ENCODE data around the gene FAR2. TPM values are rescaled to one million over a fixed set of nuclear protein-coding genes. Genes with fewer than 3 reads are reported as not detected.
"Not testable (repeated sequence)": the region's sequence is repeated elsewhere in the genome, so short reads cannot be mapped to it uniquely, and the experiment has no call there.

FAR2 gene
- total RNA-seq, 3 donors from 2014 or later, result 39.7 to 93.0 (median 72.2) TPM

- no peaks in the 10 kb centered on the region for H3K9me3 ChIP-seq
- intact Hi-C loops (cut with DNase I, micrococcal nuclease), result no loop called here
- DNase-seq (no peak), ATAC-seq (no peak)
- no peak overlapping the region for H3K4me3 ChIP-seq
- no peak for TF ChIP-seq CTCF (IDR thresholded peaks at IDR 0.05)
- H3K4me1 ChIP-seq (ENCODE audit: low read depth), result no peaks in the 10 kb centered on the region
- no peaks in the 10 kb centered on the region for H3K36me3 ChIP-seq (ENCODE audit: low read depth)
These were observed 139.0 kb downstream of the FAR2 start for GRCh38 chr12:29288031-29288430.

DNA sequence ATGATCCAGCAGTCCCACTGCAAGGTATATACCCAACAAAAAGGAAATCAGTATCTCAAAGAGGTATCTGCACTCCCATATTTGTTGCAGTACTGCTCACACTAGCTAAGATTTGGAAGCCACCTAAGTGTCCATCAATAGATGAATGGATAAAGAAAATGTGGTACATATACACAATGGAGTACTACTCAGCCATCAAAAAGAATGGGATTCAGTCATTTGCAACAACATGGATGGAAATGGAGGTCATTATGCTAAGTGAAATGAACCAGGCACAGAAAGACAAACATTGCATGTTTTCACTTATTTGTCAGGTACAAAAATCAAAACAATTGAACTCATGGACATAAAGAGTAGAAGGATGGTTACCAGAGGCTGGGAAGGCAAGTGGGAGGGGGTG is 141.4 kb downstream of the FAR2 start:
- H3K4me1 ChIP-seq (ENCODE audit: low read depth); H3K4me3 ChIP-seq; H3K36me3 ChIP-seq (ENCODE audit: low read depth); ATAC-seq; H3K9me3 ChIP-seq; intact Hi-C loops (cut with DNase I, micrococcal nuclease); DNase-seq: not testable (repeated sequence)

GRCh38 chr12:29291226-29291625 is 142.1 kb downstream of the FAR2 start:
- H3K4me1 ChIP-seq (ENCODE audit: low read depth), result no peaks in the 10 kb centered on the region
- no peak for ATAC-seq
- H3K4me3 ChIP-seq, result no peak overlapping the region
- TF ChIP-seq CTCF (IDR thresholded peaks at IDR 0.05), result no peak
- no peaks in the 10 kb centered on the region for H3K9me3 ChIP-seq
- no peak for DNase-seq
- intact Hi-C loops (cut with DNase I, micrococcal nuclease), result no loop called here
- H3K36me3 ChIP-seq (ENCODE audit: low read depth), result no peaks in the 10 kb centered on the region

- intact Hi-C loops (cut with DNase I, micrococcal nuclease), result no loop called here
- TF ChIP-seq CTCF (IDR thresholded peaks at IDR 0.05), result no peak
- H3K4me1 ChIP-seq (ENCODE audit: low read depth), result no peaks in the 10 kb centered on the region
- DNase-seq, result no peak
- no peaks in the 10 kb centered on the region for H3K36me3 ChIP-seq (ENCODE audit: low read depth)
- no peaks in the 10 kb centered on the region for H3K9me3 ChIP-seq
- no peak overlapping the region for H3K4me3 ChIP-seq
- no peak for ATAC-seq
These were observed 150.6 kb downstream of the FAR2 start for GRCh38 chr12:29299633-29300032.

GRCh38 chr12:29301114-29301513 is 152.0 kb downstream of the FAR2 start:
- no peak for TF ChIP-seq CTCF (IDR thresholded peaks at IDR 0.05)
- Histone ChIP-seq H3K4me3 (no peak overlapping the region), H3K36me3 (ENCODE audit: low read depth) (no peaks in the 10 kb centered on the region), H3K9me3 (no peaks in the 10 kb centered on the region), H3K4me1 (ENCODE audit: low read depth) (no peaks in the 10 kb centered on the region)
- ATAC-seq (no peak), DNase-seq (no peak)
- intact Hi-C loops (cut with DNase I, micrococcal nuclease), result no loop called here

GRCh38 chr12:29304388-29304787 is 155.3 kb downstream of the FAR2 start:
- H3K4me3 ChIP-seq, result no peak overlapping the region
- no peaks in the 10 kb centered on the region for H3K36me3 ChIP-seq (ENCODE audit: low read depth)
- H3K4me1 ChIP-seq (ENCODE audit: low read depth), result no peaks in the 10 kb centered on the region
- intact Hi-C loops (cut with DNase I, micrococcal nuclease), result no loop called here
- DNase-seq (no peak), ATAC-seq (no peak)
- H3K9me3 ChIP-seq, result no peaks in the 10 kb centered on the region
- TF ChIP-seq CTCF (IDR thresholded peaks at IDR 0.05), result no peak
